NCI-H2107 (cell line): ENCODE measurements around the gene RPL37A.

ENCODE experiments used
- DNase-seq: peaks from one replicate; lab custom pipeline; 2025; lab: John Stamatoyannopoulos, UW

RPL37A gene

DNA sequence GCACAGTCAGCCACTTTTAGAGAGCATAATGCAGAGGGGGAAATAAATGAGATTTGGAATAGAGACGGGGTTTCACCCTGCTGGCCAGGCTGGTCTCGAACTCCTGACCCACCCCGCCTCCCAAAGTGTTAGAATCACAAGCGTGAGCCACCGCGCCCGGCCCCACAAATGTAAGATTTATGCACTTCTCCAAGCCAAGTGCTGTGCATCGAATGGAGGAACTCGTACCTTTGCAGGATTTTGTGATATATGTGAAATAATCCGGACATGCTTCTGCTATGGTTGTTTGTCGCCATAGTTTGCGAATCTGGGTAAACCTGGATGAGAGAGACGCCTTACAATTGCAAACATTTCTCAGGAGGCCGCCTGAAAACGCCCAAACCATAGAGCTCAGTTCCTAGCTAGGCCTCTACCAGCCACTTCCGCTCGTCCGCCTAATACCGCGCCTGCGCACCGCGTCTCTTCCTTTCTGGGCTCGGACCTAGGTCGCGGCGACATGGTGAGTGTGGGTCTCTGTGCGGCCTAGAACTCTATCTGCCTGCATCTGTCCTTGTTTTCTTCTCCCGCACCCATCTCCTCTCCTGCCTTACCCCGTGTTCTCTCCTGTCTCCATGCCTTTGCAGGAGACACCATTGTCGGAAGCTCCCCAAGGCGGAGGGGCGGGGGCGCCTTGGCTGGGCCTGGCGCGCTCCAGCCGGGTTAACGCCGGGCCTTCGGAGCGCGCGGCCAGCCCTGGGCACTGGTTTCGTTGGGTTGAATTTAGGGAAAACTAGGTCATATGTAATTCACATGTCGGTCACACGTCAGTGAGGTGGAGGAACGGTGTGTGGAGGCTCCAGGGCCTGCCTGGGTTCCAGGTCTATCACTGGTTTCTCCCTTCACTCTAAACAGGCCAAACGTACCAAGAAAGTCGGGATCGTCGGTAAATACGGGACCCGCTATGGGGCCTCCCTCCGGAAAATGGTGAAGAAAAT is at the start of gene RPL37A:
TSS of gene RPL37A (plus strand) at position 466 of the 974 bp plus-strand sequence. CDS start at position 497, 31 bp downstream.
- DNase-seq: peak; percentile 87

DNA sequence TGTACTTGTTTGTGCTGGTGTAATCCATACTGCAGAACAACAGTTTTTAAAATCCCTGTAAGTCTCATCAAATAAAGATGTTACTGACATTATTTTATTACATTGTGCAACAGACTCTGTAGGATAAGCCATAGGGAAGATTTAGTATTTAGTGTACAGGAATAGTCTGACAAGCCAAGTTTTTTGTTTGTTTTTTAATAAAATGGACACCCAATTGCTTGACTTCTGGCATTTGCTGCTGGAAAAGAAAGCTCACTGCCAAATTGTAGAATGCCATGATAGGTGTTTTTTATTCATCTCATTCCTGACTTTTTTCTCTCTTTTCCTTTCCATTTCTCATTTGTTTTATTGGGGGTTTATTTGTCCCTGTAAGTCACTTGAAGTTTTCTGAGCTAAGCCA is 48.3 kb upstream of the RPL37A start:
- no peak for DNase-seq

DNA sequence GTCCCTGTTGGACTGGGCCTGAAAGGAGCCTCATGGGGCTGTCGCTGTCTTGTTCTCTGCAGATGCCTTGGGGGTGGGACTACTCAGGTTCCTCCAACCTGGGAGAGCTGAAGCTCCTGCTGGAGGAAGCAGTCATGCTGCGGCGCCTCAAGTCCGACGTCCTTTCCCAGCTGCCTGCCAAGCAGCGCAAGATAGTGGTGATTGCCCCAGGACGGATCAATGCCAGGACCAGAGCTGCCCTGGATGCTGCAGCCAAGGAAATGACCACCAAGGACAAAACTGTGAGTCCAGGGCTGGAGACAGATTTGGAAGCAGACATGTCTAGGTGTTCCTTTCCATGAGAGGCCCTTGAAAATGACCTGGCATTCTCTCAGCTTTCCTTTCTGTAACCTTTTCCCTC is 47.9 kb upstream of the RPL37A start:
- DNase-seq: no peak

DNA sequence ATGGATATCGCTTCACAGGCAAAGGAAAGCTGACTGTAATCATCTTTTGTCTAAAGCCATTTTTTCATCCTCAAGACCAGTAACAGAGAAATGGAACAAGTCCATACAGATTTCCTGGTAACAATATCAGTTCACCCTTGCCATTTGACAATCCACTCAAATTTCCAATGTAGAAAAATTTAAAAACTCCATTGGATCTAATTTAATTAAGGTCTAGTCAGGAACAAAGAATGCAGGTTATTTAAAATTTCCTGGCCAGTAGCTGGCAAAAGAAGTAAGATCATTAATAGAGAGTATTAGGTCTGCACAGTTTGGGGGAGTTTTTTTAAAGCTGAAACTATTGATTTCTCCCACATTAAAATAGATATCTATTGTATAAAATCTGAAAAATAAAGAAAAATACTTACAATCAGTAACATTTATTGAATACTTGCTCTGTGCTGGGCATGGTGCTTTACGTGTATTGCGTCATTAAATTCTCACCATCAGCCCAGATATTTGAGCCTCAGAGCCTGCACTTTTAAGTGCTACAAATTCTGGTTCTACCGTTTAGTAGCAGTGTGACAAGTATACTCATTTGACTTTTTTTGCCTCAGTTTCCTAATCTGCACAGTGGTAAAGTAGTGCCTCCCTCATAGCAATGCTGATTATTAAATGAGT is 44.6 kb upstream of the RPL37A start:
- no peak for DNase-seq

DNA sequence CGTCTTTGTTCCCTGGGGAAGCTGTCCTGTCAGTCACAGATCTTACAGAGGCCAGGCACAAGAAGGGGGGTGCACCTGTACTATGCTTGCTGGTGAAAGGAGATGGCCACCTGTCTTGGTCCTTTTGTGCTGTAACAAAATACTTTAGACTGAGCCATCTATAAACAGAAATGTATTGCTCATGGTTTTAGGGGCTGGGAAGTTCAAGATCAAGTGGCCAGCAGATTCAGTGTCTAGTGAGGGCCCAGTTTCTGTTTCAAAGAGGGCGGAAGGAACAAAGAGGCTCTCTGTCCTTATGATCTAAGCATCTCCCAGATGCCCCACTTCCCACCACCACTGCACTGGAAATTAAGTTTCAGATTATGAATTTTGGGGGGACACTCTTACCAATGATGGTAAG is 35.5 kb upstream of the RPL37A start:
- no peak for DNase-seq

DNA sequence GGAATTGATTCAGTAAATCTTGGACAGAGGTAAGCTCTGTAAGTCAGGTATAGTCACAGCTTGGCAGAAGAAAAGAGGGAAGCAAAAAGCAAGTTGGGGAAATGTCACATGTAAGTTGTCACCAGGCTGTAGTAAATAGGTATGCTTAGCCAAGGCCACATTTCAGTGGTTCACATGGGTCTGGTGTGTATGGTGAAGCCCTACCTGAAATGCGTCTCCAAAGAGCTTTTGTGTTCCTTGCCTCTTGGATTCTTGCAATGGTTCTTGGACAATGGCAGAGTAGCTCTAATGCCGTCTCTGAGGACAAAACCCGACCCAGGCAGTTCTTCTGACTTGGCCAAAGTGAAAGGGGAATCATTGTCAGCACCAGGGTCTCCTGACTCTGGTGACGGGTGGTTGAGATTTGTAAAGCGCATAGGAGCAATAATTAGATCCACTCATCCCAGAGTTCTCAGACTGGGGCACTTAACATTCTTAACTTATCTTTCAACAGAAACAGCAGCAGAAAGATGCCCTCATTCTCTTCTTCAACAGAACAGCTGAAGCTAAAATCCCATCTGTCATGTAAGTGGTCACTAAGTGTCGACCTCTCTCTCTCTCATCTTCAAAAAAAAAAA is 34.4 kb upstream of the RPL37A start:
- DNase-seq: no peak

DNA sequence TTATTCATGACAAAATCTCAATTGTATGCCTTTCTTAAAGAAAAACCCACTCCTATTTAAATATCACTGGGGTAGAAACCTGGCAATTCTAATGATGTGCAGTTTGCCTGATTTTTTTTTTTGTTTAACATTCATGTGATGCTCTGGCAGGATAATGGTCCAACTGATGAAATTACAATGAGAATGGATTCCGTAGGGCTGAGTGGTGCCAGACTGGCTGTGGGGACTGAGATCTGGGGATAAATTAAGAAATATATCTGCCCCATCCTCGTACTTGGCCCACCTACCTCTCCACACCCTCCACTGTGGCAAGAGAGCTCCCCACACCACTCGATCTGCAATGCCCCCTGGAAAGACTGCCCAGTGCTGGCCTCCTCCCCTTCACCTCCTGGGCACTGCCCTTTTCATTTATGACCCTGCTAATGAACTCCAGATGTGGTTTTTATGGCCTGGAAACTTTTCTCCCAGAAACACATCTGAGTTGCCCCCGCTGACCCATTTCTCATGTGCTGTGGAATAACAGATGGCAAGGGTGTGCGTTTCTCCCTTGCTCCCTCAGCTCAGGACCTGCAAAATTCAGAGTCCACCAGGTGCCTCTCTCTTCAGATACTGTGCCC is 33.0 kb upstream of the RPL37A start:
- DNase-seq: no peak

DNA sequence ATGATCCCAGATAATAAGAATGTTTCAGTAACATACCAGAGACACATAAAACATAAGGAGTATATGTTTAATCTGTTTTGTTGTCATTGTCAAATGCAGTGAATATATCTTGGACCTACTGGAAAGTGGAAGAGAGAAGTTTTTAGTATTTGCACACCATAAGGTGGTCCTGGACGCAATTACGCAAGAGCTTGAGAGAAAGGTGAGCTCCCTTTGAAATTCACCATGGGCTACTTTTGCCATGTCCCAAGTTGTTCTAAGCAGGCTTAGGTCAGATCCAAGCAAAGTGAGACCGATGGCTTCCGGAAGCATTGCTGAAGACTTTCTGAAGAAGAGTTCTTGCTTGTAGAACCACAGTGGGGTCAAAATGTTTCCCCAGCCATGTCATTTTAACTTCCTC is 30.8 kb upstream of the RPL37A start:
- no peak for DNase-seq

DNA sequence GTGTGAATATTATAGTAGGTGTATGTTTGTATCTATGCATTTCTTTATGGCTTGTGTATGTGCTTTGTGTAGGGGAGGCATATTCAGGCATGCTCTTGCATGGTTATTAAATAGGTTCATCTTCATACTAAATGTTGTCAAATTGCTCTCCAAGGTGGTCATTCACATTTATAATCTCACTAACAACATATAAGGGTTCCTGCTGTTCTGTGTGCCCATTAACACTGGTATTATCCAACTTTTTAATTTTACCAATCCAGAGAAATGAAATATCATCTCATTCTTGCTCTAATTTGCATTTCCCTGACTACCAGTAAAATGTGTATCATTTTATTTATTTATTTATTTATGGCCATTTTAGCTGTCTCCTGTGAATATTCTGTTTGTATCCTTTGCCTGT is 29.0 kb upstream of the RPL37A start:
- no peak for DNase-seq

DNA sequence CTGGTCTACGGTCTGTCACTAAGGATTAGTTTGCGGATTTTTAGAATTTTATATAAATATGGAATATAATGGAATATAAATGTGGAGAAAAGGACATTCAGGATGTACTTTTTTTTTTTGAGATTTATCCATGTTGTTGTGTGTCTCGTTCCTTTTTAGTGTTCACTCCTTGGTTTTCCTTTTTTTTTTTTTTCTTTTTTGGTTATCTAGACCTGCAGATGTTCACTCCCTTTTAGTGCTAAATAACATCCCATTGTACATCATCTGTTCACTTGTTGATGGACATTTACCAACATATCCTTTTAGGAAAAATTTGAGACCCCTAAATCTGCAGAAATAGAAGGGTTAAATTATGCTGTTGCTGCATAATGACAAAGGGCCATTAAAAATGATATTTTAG is 25.5 kb upstream of the RPL37A start:
- DNase-seq: no peak

DNA sequence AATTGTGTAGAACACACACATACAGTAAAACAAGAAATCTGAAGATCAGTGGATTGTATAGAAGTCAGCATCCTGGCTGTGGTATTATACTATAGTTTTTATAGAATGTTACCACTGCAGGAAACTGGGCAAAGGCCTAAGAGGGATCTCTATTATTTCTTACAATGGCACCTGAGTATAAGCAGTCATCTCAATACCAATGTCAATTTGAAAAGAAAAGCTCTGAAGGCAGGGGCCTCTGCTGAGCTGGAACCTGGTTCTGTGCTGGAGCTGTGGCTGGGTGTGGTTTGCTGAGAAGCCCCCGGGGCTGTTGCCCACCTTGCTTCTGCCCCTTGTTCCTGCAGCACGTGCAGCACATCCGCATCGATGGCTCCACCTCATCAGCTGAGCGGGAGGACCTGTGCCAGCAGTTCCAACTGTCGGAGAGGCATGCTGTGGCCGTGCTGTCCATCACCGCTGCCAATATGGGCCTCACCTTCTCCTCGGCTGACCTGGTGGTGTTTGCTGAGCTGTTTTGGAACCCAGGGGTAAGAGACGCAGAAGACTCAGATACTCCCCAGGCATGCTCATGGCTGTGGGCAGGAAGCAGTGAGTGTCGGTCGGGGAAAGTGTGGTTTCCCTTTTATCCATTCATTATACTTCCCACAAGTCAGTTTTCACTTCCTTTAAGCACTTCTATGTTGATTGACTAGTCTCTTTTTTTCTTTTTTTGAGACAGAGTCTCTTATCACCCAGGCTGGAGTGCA is 23.5 kb upstream of the RPL37A start:
- DNase-seq: no peak

DNA sequence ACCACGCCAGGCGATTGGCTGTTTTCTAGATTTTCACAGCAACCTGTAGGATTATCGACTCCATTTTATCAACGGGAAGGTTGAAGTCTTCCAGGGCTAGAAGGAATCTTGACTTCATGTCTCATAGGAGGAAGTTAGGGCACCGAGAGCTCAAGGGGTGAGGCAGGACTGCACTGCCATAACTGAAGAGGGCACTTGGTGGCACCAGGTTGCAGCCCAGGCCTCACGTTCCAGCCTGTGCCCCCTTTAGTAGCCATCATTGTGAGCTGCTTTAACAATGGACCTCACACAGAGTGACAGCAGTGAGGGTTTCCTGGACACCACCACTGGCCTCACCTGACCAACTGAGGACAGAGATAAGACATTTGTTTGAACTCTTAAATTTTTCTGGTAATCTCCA is 22.9 kb upstream of the RPL37A start:
- no peak for DNase-seq

DNA sequence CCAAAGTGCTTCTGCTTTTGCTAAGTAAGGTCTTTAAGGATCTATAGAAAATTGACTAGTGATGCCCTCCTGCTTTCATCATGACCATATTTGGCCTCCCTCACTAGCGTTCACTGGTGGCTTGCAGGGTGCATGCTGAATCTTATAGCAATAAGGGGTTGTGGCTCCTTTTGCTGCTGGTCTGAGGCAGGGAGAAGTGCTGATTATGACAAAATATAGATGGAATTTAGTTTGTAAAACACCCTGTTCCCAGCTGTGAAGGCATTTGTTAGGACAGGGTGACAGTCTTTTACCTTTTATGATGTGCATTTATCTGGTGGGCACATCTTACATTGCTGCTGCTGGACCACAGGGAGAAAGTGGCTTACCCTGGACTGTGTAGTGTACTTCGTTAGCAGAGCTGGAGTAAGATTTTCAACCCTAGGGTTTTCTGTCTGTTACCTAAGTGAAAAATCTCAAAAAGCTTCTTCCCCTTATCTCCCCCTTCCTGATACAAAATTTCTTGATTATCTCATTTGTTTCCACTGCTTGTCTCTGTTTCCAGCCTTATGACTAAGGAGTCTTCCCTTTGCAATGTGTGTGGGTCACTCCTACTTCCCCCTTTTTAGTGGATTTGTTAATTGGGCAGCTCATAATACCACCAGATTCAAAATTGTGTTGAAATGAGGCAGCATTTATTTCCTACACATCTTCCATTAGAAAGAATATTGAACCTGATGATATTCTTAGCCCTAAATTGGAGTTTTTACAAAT is 21.2 kb upstream of the RPL37A start:
- DNase-seq: no peak

DNA sequence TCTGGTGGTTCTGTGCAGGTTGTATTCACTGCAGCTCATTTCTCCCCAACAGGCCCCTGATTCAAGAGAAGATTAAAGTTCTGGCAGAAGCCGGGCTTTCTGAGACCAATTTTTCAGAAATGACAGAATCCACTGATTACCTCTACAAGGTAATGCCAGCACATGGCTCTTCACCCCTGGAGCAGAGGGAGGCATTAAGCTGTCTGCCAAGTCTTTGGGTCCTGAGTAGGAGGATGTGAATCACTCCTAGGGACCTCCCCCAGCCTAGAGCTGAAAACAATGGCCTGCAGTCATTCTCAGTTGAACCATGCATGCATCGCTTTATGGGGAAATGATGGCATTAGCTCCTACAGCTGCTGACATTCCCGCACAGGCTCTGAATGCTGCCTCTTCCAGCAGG is 20.5 kb upstream of the RPL37A start:
- no peak for DNase-seq

DNA sequence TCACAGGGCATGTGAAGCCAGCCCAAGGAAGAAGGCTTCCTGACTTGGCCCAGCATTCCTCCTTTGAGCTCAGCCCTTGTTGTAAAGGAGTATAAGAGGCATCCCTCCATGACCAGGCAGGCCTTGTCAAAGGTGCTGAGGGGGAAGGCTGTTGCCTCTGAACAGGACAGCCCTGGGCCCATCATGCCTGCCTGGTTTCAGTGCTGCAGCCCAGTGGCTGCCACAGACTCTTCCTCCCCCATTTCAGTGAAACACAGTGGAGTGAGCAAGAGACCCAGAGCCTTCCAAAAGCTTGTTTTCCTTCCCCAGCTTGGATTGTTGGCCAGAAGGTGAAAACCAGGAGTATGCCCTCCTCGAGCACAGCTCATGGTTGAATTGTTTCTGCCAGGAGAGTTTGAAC is 19.9 kb upstream of the RPL37A start:
- no peak for DNase-seq

DNA sequence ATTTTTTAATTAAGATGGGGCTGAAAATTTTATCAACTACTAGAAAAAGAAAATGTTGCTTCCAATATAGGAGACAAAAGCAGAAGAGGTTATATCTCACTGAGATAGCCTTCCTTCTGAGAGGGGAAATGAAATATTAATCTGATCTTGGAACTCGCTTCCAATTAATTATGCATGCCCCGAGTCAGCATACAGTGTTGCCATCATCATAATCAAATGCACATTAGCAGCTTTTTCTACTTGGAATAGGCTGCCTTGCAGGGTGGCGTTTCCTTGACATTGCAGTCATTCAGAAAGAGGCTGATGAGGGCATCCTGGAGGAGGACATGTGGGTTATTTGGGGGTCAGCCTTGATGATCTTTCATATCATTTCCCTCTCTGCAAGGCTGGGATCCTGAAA is 18.4 kb upstream of the RPL37A start:
- DNase-seq: no peak

DNA sequence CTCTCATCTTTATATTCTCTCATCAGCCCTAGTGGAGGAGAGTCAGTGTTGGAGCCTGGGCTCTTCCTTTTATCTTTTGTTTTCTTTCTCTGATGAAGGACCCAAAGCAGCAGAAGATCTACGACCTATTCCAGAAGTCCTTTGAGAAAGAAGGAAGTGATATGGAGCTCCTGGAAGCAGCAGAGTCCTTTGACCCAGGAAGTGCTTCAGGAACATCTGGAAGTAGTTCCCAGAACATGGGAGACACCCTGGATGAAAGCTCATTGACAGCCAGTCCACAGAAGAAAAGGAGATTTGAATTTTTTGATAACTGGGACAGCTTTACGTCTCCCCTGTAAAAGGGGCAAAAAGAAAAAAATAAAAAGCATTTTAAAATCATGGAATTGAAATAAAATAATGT is 16.0 kb upstream of the RPL37A start:
- DNase-seq: no peak

DNA sequence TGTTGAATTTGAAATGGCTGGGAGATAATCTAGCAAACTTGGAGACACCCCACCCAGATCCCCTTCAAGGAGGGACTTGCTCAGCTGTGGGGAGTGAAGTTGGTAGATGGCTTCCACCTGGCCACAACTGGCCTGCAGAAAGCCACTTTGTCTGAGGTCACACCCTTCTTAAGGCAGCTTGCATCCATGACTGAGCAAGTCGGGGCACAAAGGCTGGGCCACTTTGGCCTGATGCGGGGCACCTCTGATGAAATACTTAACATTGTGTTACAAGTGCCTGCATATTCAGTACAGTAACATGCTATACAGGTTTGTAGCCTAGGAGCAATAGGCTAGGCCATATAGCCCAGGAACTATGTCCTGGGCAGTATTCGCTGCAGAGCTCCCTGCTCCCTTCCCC is 13.4 kb upstream of the RPL37A start:
- DNase-seq: no peak

DNA sequence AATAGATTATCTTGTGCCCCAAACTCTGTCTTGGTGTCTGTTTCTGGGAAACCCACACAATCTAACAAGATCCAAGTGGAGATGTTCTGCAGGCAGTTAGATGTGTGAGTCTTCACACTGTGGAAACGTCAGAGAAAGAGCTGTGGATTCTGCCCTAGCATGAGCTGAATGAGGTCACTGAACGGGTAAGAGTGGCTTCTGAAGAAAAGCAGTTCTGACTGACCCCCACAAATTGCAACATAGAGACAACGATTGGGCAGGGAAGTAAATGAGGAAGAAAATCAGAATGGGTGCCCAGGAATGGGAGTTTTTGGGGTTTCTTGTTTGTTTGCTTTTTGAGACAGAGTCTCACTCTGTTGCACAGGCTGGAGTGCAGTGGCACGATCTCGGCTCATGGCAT is 12.9 kb upstream of the RPL37A start:
- no peak for DNase-seq

DNA sequence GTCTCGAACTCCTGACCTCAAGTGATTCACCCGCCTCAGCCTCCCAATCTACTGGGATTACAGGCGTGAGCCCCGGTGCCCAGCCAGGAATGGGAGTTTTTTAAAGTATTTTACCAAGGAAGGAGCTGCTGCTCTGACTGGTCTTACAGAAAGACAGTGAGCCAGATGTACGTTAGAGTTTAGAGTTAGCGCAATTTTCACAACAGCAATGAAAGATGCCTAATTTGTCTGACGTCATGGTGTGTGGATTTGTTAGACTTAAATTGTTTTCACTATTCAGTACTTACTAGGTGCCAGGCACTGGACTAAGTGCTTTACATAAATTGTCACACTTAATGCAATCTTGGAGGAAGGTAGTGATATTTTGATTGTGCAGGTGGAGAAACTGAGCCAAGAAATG is 12.4 kb upstream of the RPL37A start:
- no peak for DNase-seq

DNA sequence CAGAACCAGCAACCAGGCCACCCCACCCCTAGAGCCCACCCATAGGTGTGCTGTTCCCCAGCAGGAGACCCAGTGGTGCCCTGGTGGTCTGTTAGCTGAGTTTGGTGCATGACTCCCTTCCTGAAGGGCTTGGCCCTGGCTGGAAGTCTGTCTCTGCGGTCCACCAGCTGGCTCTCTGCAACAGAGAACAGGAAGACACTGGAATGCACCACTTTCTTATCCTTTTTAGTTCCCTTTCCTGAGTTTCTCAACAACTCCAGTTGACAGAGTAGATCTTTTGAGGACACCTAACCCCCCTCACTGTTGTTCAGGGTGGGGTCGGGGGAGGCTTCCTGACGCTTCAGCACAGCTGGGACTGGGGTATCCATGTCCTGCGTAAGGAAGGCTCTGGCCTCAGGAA is 11.9 kb upstream of the RPL37A start:
- no peak for DNase-seq
